ENCODE data around the gene ENPP6.
"Not testable (repeated sequence)": the region's sequence is repeated elsewhere in the genome, so short reads cannot be mapped to it uniquely, and the experiment has no call there.

ENPP6 gene

DNA sequence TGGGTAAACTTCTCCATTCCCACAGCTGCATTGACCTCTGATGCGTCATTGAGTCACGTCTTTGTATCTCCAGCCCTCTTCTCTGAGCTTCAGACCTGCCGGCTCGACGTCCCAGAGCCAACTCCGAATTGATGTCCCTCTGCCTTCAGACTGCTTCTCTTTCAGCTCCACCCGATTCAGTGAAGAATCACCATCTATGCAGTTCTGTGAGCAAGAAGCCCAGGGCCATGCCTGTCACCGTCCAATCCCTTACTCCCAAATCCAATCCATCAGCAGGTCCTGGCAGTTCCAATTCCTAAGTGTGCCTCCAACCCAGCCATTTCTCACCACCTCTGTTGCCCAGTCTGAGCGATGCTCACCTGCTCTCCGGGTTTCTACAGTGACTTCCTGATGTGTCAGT lies 70.7 kb downstream of the ENPP6 start:
- FAIRE-seq: no peak

GRCh38 chr4:184145596-184145995 lies 72.1 kb downstream of the ENPP6 start:
- FAIRE-seq: no peak

- no peak for FAIRE-seq
Measured at GRCh38 chr4:184143770-184144564, 73.7 kb downstream of the ENPP6 start.

- FAIRE-seq: no peak
Measured at GRCh38 chr4:184142121-184143000, 75.3 kb downstream of the ENPP6 start.

DNA sequence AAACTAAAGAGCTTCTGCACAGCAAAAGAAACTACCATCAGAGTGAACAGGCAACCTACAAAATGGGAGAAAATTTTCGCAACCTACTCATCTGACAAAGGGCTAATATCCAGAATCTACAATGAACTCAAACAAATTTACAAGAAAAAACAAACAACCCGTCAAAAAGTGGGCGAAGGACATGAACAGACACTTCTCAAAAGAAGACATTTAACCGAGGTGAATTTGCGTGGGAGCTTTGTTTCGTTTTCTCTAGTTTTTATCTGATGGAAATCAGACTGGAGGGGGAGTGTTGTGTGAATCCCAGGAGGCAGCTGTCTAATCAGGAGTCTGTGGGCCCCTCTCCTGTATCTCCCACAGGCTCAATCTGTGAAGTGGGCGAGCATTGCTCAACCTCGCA lies 76.8 kb downstream of the ENPP6 start:
- not testable (repeated sequence) for FAIRE-seq

DNA sequence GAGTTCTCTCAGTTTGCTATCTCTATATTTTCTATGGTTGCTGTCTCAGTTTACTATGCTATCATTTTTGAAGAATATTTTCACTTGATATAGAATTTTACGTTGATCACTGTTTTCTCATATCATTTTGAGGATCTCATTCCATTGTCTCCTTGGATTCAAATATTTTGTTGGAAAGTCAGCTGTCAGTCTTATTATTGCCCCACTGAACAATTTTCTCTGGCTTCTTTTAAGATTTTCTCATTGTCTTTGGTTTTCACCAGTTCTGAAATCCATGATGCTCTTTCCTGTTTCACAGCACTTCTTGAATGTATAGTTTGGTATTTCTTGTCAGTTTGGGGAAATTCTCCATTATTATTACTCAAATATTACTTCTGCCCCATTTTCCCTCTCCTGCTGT lies 81.1 kb downstream of the ENPP6 start:
- no peak for FAIRE-seq

DNA sequence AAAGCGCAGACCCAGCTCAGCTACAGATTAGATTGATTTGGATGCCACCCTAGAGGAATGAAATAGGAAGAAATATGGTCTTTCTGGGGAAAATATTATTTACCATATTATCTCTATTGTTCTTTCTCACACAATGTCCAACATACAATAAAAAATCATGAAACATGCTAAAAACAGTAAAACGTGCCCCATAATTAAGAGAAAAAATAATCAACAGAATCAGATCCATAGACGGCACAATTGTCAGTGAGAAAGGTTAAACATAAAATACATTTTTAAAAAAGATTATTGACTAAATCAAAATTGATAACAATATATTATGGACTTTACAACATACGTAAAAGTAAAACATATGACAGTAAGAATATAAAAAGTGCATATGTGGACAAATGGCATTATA lies 90.9 kb downstream of the ENPP6 start:
- FAIRE-seq: no peak

- no peak for FAIRE-seq
Measured at GRCh38 chr4:184122631-184123408, 94.9 kb downstream of the ENPP6 start.

DNA sequence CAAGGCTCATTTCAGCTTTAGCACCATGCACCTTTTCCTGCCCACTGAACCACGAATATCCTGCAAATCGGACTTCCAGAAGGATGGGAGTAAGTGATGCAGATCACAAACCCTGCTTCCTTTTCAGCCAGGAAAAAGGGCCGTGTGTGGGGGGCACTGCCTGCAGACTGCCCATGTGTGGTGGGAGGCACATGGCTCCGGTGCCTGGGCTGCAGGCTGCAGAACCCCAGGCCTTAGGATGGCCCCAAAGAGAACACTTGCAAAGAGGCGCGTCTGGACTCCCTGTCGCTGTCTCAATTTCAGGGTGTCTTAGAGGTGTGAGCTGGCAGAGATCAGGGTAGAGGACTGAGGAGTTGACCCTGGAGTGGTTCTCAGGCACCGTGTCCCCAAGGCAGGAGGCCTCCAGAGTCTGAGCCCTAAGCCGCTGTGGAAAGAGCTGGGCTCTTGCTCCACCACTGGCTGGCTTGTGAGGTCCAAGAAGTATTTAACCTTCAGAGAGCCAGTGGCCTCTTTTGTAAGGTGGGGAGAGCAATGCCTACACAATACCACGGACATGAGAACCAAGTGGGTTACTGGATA lies 97.0 kb downstream of the ENPP6 start:
- FAIRE-seq: no peak

GRCh38 chr4:184117662-184118199 lies 99.9 kb downstream of the ENPP6 start:
- FAIRE-seq: no peak

- FAIRE-seq: no peak
Measured at GRCh38 chr4:184115399-184115798, 102.3 kb downstream of the ENPP6 start.

DNA sequence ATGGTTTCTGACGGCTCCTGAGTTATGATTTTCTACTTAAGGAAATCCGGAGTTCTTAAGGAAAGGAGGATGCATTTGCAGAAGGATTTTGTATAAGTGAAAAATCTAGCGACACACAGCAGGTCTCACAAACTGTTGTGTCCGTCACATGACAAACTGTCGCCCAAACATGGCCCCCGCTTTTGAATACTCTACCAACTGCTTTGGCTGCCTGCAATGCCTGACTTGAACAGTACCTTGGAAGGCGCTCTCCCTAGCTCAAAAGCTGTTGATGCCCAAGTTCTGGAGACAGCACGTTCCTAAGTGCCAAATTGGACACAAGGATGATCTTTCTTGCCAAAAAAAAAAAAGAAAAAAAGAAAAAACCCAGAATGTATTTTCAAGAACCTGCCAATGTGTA lies 103.2 kb downstream of the ENPP6 start:
- FAIRE-seq: no peak

DNA sequence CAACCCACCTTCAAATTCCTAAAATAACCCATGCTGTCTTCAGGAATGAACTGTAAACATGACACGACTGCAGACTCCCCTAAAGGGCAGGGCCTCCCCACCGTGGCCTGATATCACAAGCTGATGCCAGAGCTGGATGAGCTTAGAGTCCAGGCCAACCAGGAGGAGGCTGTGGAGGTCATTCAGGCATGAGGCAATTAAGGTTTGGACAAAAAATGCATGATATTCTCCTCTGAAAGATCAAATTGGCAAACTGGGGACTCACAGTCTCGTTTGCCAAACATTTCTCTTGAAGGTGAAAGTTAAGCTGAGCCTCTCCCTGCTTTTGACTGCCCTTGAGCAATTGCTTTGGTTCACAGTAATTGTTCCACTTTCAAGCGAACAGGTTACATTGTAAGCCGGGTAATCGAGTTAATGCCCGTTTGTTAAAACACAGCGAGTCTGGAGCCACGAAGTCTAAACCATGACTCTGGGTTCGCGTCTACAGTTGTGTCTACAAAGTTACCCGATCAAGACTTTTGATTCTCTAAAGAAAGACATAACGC lies 105.6 kb downstream of the ENPP6 start:
- FAIRE-seq: no peak

DNA sequence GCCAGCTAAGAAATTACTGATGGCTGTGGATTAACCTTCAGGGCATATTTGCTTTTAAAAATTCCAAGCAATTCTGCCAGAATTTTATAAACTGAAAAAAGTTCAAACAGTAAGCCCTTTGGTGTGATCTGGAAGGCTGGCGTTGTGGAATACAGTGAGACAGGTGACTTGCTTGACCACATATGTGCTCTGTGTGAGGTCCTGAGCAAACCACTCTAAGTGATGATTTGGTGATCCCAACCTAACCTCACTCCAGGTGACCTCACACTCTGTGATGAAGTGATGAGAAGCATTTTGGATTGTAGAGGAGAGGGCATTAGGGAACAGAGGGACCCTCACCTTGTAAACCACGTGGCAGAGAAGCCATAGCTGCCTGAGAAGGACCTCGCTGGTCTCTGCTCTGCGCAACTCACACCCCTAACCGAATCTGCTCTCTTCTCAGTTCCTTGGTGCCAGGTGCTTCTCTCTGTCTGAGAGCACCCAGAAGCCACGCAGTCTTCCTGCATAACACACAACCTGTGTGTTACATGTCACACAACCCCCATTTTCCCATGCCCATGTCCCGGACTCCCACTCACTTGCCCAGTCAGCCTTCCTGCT lies 106.3 kb downstream of the ENPP6 start:
- no peak for FAIRE-seq

DNA sequence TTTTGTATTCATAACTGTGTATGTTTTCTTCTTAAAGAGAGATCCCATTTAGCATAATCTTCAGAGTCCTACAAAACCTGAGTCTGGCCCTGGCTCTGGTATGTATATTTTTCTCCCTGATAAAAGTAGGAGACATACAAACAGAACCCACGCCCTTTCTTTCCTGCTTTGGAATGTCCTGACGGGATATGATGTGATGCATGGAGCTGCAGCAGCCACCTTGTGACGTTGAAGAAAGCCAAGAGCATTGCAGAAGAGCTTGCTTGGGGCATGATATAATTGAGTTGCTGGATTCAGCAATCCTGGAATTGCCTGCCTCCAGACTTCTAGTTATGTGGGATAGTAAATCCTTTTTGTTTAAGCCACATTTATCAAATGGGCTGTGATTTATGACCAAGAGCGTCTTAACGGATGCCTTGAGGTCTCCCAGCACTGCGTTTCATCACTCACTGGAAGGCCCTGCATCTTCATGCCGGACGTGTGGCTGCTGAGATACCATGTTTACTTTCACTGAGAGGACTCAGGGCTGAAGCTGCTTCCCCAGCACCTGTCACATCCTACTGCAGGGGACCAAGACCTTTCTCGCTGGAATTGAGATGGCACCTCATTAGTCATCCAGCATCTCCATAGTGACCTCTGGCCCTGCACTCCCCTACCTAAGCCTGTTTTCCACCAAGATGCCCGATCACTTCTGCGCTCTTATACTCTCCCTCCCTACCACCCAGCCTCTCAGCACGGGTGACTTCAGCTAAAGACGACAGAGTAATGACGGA lies 107.0 kb downstream of the ENPP6 start:
- no peak for FAIRE-seq

- no peak for FAIRE-seq
Measured at GRCh38 chr4:184108006-184108501, 109.6 kb downstream of the ENPP6 start.

DNA sequence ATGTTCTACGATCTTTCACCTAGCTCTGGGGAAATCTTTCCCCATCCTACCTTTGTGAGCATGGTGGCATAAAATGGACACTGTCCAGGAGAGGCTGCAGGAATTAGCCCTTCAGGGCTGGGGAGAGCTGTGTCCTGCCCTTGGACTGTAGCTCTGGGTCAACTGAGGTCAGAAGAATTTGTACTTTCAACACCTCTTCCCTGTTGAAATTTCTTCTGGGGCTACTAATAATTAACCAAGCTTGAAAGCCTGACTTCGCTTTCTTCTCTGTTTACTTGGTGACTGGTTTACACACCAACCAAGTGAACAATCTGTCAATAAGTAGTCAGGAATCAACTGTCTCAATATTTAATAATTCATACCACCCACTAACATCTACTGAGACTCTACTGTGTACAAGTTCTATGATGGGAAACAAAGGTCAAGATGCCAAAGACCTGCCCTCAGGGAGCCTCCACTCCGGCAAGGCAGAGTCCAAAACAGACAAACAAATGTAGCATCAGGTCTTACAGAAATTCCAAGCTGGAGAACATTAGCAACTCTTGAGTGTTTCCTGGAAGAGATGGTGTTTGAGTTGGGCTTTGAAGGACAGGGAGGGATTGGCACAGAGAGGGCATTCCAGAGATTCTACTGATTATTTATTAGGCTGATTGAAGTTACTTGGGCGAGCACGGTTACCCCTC lies 113.1 kb downstream of the ENPP6 start:
- no peak for FAIRE-seq

DNA sequence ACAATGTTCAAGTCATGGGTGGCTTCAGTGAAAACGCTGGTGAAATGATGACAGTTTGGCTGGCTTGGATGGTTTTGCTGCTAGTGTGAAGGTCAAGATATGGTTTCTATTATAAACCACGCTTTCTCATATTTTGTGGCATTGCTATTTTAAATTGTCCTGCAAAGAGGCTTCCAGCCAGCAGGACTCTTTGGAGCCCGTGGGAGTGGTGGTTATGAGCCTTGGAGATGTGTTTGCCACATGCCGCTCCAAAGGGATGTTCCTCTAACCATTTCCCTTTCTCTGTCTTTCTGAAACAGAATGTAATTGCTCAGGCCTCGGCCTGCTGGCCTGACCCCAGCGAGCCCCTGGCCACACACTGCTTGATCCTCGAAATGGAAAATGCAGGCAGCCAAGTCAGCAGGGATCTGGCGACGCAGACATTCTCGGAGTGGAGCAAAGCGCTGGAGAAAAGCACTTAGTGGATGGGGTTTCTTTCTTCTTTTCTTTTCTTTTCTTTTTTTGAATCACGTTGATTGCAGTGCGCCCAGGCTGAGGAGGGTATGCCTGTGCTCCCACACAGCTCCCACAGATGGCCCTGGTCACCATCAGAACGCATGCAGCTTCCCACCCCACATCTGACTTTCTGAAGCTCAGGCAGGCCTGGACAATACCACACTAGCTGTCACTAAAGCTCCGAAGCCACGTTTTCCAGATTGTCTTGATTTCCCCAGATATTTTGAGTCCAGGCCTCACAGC lies 114.0 kb downstream of the ENPP6 start:
- FAIRE-seq: no peak

GRCh38 chr4:184102927-184103326 lies 114.7 kb downstream of the ENPP6 start:
- no peak for FAIRE-seq

- FAIRE-seq: no peak
Measured at GRCh38 chr4:184102488-184102887, 115.2 kb downstream of the ENPP6 start.

Measured in islet of Langerhans (tissue), 1 donor.